Sigmoid colon (tissue), 4 donors: ENCODE data around the gene ADAMTS19.

ENCODE experiments used
- EP300 ChIP-seq, 4 donors: sonication (generic); formaldehyde crosslinking; IDR thresholded peaks; one replicate each; pipeline ENCODE4 v1.6.1; 2017; ENCODE audit warnings: antibody characterized with exemption in 4 of 4
- POLR2A ChIP-seq, 2 donors: fragments of 450-650 bp; IDR thresholded peaks; one replicate each; pipeline ENCODE4 v1.6.1; 2016; ENCODE audit warnings: antibody characterized with exemption in 2 of 2, mild to moderate bottlenecking in 2 of 2, moderate library complexity in 2 of 2
- POLR2AphosphoS5 ChIP-seq, 4 donors: sonication (generic); formaldehyde crosslinking; IDR thresholded peaks; one replicate each; pipeline ENCODE4 v1.6.1; 2017; ENCODE audit warnings: antibody characterized with exemption in 4 of 4
- TF ChIP-seq, protein P1 (sequence below), 4 experiments: fragments of 450-650 bp in 3 of 4; fragments of 200-600 bp in 1 of 4; IDR thresholded peaks; one replicate each; pipeline ENCODE4 v1.5.1; 2016 to 2019; ENCODE audit warnings: antibody characterized with exemption in 4 of 4, mild to moderate bottlenecking in 3 of 4, moderate library complexity in 2 of 4

DNA sequence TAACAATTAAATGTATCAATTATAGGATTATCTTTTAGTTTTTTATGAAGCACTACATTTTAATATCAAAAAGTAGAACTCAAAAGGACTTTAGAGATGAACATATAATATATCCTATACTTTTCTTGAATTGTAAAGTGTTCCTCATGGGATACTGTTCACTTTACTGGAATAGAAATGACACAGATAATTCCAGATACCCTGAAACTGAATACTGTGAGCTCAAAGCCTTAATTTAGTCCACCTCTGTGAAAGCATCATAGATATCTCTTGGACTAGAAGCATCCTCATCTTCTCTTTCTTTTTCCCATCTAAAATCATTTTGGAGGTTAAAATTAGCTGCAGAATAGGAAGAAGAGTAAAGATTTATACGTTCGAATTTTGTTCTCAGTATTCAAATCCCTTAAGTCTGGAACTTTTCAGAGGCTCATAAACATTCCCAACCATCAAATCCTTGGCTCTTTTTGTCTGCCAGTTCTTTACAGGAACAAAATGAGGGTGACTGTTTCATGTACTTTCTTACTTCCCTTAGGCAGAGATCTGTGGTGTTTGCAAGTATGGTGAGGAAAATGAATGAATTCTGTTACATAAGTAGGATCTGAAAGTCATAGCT is 49.4 kb downstream of the ADAMTS19 start:
- TF ChIP-seq, protein P1, sequence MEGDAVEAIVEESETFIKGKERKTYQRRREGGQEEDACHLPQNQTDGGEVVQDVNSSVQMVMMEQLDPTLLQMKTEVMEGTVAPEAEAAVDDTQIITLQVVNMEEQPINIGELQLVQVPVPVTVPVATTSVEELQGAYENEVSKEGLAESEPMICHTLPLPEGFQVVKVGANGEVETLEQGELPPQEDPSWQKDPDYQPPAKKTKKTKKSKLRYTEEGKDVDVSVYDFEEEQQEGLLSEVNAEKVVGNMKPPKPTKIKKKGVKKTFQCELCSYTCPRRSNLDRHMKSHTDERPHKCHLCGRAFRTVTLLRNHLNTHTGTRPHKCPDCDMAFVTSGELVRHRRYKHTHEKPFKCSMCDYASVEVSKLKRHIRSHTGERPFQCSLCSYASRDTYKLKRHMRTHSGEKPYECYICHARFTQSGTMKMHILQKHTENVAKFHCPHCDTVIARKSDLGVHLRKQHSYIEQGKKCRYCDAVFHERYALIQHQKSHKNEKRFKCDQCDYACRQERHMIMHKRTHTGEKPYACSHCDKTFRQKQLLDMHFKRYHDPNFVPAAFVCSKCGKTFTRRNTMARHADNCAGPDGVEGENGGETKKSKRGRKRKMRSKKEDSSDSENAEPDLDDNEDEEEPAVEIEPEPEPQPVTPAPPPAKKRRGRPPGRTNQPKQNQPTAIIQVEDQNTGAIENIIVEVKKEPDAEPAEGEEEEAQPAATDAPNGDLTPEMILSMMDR (IDR thresholded peaks at IDR 0.05) = no peak
- TF ChIP-seq POLR2A (IDR thresholded peaks at IDR 0.05) = no peak
- TF ChIP-seq POLR2AphosphoS5 (IDR thresholded peaks at IDR 0.05) = no peak
- no peak for TF ChIP-seq EP300 (IDR thresholded peaks at IDR 0.05)
